ENCODE measurements around the gene KIF17.

GRCh38 chr1:20660363-20660762 lies 57.4 kb downstream of the KIF17 start:
- TF ChIP-seq CTCF (IDR thresholded peaks at IDR 0.05): no peak
- no peak for TF ChIP-seq POLR2A (IDR thresholded peaks at IDR 0.05)
